OCI-LY3 (cell line): ENCODE measurements around the gene UBB.

Experiments
- H2AFZ ChIP-seq: fragments of 200-600, 300-600 bp; shearing (Covaris generic); 2 replicates; pipeline ENCODE4 v1.6.0; 2014; ENCODE audit warnings: antibody characterized with exemption, low read depth, low read length
- H3K27ac ChIP-seq: fragments of 200-600, 300-600 bp; sonication (generic); 2 replicates; pipeline ENCODE4 v1.5.1; 2014; ENCODE audit warnings: mild to moderate bottlenecking, low read length, moderate library complexity, mixed read lengths
- H3K27me3 ChIP-seq: fragments of 200-600, 300-600 bp; sonication (generic); 2 replicates; pipeline ENCODE4 v1.6.1; 2014; ENCODE audit warnings: low read depth, low read length, mixed read lengths
- H3K36me3 ChIP-seq: fragments of 200-600, 300-600 bp; sonication (generic); replicated peaks from 2 replicates; pipeline ENCODE3; 2014; ENCODE audit warnings: low read depth, low read length, mixed read lengths
- H3K4me1 ChIP-seq: fragments of 300-600, 200-600 bp; sonication (generic); 2 replicates; pipeline ENCODE4 v1.6.1; 2014; ENCODE audit warnings: low read length, mixed read lengths
- H3K4me2 ChIP-seq: fragments of 200-600, 300-600 bp; sonication (generic); 2 replicates; pipeline ENCODE4 v1.6.1; 2014; ENCODE audit warnings: low read length, mixed read lengths
- H3K4me3 ChIP-seq: fragments of 300-600, 200-600 bp; sonication (generic); 2 replicates; pipeline ENCODE4 v1.5.1; 2014; ENCODE audit warnings: antibody characterized with exemption, mild to moderate bottlenecking, low read length, moderate library complexity
- H3K79me2 ChIP-seq: fragments of 300-600, 200-600 bp; shearing (Covaris generic); 2 replicates; pipeline ENCODE4 v1.6.1; 2014; ENCODE audit warnings: mild to moderate bottlenecking, low read length, mixed read lengths
- H3K9ac ChIP-seq: fragments of 300-600, 200-600 bp; shearing (Covaris generic); 2 replicates; pipeline ENCODE4 v1.6.0; 2014; ENCODE audit warnings: mild to moderate bottlenecking, low read length, moderate library complexity
- H3K9me3 ChIP-seq: fragments of 200-600, 300-600 bp; shearing (Covaris generic); 2 replicates; pipeline ENCODE4 v1.6.1; 2014; ENCODE audit warnings: low read length, mixed read lengths; ENCODE audit not compliant: insufficient read depth
- H4K20me1 ChIP-seq: fragments of 200-600, 300-600 bp; sonication (generic); 2 replicates; pipeline ENCODE4 v1.6.1; 2016; ENCODE audit warnings: low read length, mixed read lengths; ENCODE audit not compliant: insufficient read depth
- CTCF ChIP-seq: fragments of 200-600, 300-600 bp; sonication (generic); IDR thresholded peaks from 2 replicates; pipeline ENCODE4 v1.5.1; 2014; ENCODE audit warnings: antibody characterized with exemption, low read length, low read depth
- EZH2phosphoT487 ChIP-seq: fragments of 200-600 bp; shearing (Covaris generic); IDR thresholded peaks from 2 replicates; pipeline ENCODE4 v1.6.1; 2018; ENCODE audit warnings: antibody characterized with exemption, mixed run types, low read depth

UBB gene

GRCh38 chr17:16430650-16431049 lies 49.8 kb downstream of the UBB start:
- no peaks in the 10 kb centered on the region for H3K27me3 ChIP-seq

GRCh38 chr17:16432017-16432416 lies 51.1 kb downstream of the UBB start:
- H3K27ac ChIP-seq: no peak overlapping the region
- no peaks in the 10 kb centered on the region for H3K9me3 ChIP-seq
- H3K79me2 ChIP-seq: no peaks in the 10 kb centered on the region
- no peak overlapping the region for H3K4me3 ChIP-seq
- H4K20me1 ChIP-seq: no peaks in the 10 kb centered on the region
- H3K4me2 ChIP-seq: no peak overlapping the region
- no peaks in the 10 kb centered on the region for H3K27me3 ChIP-seq
- no peaks in the 10 kb centered on the region for H3K36me3 ChIP-seq
- no peak overlapping the region for H3K9ac ChIP-seq
- H3K4me1 ChIP-seq: no peaks in the 10 kb centered on the region
- no peak for TF ChIP-seq EZH2phosphoT487
- TF ChIP-seq CTCF: no peak
- no peak overlapping the region for H2AFZ ChIP-seq

More at GRCh38 chr17:16430650-16431049, 49.8 kb downstream of the UBB start:
- Histone ChIP-seq H3K9ac (no peak overlapping the region), H3K4me2 (no peak overlapping the region), H2AFZ (no peak overlapping the region), H3K27ac (no peak overlapping the region), H3K4me3 (no peak overlapping the region), H3K4me1 (no peaks in the 10 kb centered on the region), H4K20me1 (no peaks in the 10 kb centered on the region), H3K9me3 (no peaks in the 10 kb centered on the region), H3K36me3 (no peaks in the 10 kb centered on the region), H3K79me2 (no peaks in the 10 kb centered on the region)
- TF ChIP-seq EZH2phosphoT487 (no peak), CTCF (no peak)
